Germinal center (tissue), 1 donor: ENCODE results near the gene TXNIP.

Source experiments
- DNase-seq: peaks from one replicate; pipeline ENCODE4 v3.0.0; 2012; ENCODE audit warnings: mixed read lengths, low spot score

TXNIP gene

DNA sequence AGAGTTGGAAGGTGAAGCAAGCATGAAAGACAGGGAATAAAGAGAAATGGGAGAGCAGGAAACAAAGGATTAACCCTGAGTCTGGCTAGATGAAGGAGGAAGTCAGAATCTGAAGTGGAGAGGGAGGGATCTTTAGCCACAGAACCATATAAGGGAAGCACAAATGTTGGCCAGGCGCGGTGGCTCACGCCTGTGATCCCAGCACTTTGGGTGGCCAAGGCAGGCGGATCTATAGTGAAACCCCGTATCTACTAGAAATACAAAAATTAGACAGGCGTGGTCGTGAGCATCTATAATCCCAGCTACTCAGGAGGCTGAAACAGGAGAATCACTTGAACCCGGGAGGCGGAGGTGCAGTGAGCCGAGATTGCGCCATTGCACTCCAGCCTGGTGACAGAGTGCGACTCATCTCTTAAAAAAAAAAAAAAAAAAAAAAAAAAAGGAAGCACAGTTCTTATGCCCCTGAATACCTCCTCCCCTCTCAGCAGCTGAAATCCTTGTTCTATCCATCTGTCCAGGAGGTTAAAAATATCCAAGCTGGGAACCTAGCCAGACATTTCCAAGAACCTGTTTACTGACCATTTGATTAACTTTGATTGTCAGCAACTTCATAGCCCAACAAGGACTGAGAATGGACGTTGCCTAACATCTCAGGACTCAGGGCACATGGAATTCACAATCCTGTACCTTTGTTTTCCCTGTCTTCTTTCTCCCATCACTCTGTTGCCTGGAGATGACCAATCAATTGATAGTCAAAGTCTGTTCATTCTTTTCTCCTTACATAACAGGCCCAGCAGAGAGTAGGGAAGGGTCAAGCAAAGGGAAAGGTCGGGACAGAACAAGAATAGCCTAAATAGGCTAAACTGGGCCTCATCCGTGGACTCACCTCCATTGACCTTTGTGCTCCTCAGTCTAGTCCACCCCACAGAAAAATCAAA is 10.6 kb downstream of the TXNIP start:
- DNase-seq, result no peak

DNA sequence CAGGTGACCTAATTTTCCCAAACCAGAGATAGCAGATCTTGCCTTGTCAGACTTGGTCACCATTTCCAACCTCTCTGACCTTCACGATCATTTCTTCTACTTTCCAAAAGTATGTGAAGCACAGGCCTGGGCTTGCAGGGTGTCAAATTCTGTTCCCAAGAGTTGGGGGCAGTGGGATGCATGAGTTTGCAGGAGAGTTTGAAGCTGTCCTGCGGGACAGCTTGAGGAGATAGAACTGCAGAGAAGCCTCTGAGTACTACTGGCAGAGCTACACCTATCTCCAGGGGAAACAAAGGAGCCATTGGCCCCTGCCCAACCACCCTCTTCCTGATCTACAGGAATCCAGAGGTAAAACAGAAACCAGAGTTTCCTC is 11.3 kb downstream of the TXNIP start:
- no peak for DNase-seq

DNA sequence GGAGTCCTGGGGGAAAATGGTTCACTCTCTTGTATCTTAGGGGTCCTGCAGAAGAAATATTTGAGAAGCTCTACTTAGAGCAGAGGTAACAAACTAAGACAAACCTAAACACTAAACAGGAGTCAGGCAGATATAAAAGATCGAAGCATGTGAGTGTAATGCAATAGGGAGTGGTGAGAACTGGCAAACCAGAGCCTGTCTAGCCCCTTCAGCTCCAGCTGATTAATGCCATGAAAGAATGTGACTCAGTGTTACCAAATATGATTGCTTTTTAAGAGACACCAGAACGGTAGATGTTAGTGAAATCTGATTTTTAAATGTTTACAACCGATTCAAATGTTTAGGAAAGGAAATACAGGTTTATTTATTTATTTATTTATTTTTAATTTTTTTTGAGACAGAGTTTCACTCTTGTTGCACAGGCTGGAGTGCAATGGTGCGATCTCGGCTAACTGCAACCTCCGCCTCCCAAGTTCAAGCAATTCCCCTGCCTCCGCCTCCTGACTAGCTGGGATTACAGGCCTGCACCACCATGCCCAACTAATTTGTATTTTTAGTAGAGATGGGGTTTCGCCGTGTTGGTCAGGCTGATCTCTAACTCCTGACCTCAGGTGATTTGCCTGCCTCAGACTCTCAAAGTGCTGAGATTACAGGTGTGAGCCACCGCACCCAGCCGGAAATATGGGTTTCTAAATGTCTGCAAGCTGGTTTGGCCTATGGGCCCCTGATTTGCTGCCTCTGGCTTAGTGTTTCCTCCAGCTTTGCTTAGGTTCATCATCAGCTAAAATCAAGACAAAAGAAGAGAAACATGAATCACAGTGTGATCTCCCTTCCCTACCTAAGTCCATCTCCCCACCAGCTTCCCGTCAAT is 12.2 kb downstream of the TXNIP start:
- DNase-seq, result no peak

DNA sequence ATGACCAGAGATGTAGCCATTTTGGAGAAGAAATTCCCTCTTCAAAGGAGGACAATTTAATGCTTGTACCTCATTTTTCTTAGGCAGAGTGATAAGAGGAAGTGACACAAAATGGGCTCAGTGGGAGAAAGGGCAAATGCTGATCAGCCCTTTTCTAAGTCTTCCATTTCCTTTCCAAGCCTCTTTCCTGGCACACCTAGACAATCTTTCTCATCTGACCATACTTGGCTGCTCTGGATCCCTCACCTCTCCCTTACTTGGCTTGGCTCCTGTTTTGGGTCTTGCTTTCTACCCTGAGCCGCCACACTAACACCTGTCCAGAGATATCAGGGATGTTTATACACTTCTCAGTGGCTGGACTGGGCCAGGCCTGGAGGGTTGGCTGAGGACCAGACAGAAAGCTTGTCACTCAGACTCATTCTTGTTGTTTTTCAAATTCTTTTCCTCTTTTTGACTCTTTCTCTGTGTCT is 13.1 kb downstream of the TXNIP start:
- DNase-seq, result no peak

DNA sequence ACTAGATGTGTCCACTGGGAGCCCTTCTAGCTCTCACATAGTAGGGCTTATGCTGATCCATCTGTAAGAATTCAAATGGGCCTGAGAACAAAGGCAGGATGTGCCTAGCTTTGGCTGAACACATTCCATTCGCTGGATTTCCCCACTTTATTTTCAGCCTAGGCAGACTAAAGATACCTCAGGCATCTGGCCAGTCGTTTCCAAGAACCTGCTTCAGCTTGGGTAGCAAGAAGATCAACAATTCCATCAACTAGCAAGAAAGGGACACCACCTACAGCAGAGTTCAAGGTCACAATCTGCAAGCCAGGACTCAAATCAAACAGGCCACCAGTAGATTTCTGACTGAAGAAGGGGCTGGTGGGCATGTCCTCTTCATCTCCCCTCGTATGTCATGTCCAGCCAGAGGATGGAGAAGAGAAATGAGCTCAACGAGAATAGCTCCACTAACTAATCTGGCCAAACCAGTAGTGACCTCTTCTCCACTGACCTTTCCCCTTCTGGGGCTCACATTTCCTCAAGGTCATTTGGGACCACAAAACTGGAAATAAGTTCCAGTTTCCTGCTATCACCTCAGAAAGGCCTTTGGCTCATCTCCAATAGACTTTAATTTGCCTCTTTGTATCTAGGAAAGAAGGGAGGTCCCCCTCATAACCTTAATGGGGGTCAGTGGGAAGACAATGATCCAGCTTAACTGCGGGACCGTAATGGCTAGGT is 14.2 kb downstream of the TXNIP start:
- DNase-seq, result no peak

DNA sequence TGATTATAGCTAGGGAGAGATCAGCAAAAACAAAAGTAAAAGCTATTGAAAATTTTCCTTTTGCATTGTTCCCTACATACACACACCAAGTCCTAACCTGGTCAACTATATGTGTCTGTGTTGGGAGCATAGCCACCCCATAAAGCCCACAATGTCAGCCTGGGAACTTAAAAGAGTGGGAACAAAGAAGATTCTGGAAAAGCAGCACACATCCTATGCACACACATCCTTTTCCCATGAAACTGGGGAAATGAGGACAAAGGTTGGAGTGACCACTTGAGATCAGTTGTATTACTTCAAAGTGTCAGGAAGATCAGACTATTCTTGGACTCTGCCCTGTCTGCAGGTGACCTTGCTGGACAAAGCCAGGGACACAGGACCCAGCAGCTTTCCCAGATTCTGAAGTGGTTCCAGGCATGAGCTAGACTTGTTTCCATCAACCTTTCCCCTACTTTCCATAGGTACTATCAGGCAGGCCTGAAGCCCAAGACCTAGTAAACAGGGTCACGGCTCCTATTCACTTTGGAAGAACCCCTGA is 15.9 kb downstream of the TXNIP start:
- no peak for DNase-seq

DNA sequence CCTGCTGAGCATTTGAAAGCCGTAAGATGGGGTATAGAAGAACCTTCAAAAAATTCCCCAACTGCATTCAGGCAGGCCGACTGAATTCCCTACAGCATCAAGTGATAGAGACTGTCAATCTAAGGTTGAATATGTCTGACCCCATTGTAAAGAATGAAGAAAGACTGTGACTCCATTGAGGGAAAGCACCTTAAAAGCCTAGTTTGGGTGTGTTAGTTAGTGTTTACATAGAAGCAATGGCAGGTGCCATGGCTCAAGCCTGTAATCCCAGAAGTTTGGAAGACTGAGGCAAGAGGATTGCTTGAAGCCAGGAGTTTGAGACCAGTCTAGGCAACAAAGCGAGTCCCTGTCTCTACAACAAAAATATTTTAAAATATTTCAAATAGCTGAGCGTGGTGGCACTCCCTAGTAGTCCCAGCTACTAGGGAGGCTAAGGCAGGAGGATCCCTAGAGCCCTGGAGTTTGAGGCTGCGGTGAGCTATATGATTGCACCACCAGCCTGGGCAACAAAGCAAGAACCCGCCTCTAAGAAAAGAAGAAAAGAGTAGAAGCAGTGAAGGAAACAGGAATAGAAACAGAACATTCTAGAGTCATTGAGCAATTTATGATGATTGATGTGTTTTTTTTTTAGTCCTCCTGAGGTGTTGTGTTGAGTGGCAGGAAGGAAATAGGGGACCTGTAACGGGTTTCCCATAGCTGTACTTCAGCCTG is 16.5 kb downstream of the TXNIP start:
- no peak for DNase-seq

DNA sequence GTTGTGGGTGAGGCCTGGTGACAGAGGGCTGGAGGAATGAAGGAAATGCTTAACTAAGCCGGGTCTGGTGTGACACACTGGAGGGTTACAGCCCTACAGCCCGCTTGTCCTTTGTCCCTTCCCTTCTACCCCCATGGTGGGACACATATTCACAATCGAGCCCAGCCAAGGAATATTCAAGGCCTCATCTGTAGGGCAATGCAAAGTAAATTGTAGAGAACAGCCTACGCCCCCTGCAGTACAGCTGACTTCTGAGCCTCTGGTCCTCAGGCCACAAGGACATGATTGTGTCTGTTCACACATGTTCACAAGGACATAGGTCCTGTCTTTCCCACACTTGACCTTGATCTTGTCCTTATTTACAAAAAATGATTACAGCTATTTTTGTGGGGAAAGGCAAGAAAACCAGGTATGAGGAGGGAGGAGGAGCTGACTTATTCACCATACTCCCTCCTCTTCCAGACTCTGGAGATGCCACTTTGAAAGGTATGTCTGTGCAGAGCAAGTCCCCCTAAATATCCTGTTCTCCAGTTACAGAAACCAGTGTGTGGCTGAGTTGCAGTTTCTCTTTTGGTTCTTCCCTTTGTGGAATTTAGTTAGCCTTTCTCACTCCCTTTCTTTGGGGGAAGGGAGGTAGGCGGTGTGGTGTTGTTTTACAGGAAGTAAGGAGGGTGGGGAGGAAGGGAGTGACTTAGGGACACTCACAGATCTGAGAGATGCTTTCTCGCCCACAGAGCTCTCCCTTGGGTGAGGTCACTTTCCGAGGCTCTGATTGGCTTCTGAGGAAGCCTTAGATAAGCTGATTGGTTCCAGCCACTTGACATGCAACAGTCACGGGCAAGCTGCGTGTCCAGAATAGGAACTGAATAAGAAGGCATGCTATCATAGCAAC is 17.3 kb downstream of the TXNIP start:
- peak; percentile 87 for DNase-seq

DNA sequence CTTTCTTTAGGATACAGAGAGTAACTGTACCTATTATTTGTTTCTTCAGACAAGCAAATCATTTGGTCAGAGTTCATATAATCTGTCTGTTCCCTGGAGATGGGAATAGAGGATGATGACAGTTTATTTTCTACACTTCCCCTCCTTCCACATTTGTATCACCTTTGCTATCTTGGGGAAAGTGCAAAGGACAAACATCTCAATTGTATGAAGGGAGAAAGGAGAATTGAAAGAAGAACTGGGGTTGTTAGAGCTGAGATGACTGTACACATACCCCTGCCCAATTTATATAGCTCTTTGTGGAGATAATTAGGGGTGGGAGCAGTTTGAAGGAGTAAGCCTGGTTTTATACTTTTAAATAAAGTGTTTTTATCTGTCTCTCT is 17.9 kb downstream of the TXNIP start:
- no peak for DNase-seq

DNA sequence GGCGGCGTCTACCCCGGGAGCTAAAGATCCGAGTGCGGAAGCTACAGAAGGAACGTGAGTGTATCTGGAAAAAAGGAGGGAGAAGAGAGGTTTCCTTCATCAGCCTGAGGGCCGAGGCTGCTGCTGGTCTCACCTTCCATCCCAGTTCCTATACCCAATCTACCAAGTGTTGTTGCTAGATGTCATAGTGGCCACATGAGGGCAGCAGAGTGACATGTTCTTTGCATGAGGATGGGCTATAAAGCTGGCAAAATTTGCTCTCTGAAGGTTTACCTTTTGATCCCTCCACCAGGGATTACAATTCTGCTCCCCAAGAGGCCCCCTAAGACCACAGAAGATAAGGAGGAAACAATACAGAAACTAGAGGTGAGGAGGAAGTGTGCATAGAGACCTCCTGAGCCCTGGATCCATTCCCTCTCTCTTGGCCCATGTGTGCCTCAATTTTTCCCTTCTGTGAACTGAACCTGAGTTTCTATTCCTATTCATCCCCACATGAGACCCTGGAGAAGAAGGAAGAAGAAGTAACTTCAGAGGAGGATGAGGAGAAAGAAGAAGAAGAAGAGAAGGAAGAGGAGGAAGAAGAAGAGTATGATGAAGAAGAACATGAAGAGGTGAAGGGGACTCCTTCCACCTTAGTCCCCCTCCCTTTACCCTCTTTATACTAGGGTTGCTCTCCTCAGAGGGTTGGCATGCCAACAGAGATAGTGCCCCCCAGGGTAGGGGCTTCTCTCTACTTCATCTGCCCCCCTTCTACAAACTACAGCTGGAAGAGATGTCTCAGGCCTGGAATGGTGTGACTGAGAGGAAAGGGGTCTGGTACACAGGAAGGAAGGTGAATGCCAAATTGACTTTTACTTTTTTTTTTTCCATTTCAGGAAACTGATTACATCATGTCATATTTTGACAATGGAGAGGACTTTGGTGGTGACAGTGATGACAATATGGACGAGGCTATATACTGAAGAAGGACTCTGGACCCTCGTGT is 18.6 kb downstream of the TXNIP start:
- DNase-seq, result peak; percentile 76

DNA sequence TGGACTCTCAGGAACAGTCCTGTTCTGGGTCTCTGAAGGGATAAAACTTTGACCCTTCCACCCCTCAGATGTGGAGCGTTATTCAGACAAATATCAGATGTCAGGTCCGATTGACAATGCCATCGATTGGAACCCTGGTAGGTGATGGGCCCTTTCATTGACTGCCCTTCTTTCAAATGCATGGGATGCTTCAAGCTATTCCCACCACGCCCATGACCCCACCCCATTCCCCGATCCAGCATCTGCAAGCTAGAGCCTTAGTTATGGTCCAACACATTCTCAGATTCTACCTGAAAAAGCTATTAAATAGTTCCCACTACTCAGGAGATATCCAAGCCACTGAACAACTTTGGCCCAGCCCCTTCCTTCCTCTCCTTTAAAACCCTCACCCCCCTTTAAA is 19.4 kb downstream of the TXNIP start:
- DNase-seq, result no peak

DNA sequence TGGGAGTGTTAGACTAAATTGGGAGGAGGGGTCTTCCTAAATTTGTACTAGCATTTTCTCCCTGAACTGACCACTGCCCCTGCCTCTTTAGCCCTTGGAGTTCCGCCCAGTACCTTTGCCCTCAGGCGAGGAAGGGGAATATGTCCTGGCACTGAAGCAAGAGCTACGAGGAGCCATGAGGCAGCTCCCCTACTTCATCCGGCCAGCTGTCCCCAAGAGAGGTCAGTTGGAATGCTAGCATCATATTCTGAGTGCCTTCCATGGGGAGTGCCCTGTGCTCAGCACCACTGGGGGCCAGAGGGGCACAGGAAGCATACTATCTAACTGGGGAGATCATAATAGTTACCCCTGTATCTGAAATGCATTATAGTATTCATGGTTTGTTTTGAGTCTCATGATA is 21.2 kb downstream of the TXNIP start:
- no peak for DNase-seq

DNA sequence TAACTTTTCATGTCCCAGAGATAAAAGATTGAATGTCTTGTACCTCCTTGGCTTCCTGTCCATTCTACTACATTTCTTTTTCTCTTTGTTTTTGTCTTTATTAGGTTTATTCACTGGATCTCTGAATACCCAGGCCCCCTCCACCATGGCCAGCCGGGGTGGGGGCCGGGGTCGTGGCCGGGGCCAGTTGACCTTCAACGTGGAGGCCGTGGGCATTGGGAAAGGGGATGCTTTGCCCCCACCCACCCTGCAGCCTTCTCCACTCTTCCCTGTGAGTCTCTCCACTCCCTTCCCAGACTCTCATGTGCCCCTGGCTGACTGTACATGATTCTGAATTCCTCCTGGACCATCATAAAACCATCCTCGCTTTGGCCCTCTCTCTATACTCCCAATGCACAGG is 21.7 kb downstream of the TXNIP start:
- DNase-seq, result no peak

DNA sequence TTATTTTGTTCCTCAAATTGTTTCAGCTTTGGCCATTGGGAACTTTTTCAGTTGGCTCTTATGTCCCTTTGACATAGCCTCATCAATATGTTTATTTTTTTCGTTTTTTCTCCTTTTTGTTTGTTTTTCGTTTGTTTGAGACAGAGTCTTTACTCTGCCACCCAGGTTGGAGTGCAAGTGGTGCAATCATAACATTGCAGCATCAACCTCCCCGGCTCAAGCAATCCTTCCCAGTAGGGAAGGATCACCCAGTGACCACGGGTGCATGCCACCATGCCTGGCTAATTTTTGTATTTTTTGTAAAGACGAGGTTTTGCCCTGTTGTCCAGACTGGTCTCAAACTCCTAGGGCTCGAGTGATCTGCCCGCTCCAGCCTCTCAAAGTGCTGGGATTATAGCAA is 23.8 kb downstream of the TXNIP start:
- DNase-seq, result no peak

DNA sequence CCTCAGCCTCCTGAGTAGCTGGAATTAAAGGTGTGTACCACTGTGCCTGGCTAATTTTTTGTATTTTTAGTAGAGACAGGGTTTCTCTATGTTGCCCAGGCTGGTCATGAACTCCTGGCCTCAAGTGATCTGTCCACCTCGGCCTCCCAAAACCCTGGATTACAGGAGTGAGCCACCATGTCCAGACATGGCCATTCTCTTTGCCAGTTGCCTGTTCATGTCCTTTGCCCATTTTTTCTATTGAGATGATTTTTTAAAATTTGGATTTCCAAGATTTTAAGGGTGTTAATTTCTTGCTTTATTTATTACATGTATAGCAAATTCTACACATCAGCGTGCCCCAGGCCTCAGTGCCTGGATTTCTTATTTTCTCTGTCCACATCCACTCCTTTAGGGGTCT is 29.1 kb downstream of the TXNIP start:
- DNase-seq, result no peak

DNA sequence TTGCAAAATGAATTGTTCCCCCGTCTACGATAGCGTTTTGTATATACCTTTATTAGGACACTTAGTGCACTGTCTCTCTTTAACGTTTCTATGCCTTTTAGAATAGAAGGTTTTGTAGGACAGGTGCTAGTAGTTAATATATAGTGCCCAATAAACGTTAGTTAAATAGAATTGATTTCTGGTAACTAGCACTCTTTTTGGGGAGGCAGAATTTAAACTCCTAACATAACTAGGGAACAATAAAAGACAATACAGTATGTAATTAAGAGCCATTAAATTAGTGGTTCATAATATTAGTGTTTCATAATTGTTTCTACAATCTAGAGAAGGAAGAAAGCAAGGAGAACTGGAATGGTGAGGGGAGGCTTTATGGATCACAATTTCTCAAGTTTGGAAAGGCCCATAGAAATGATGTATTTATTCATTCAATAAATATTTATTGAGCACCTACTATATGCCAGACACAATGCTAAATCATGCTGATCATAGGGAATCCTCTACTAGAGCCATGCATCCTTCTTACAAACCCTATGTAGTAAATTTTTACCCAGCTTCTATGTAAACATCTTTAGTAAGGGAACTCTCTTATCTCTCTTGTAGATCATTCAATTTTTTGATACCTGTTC is 31.1 kb downstream of the TXNIP start:
- no peak for DNase-seq

DNA sequence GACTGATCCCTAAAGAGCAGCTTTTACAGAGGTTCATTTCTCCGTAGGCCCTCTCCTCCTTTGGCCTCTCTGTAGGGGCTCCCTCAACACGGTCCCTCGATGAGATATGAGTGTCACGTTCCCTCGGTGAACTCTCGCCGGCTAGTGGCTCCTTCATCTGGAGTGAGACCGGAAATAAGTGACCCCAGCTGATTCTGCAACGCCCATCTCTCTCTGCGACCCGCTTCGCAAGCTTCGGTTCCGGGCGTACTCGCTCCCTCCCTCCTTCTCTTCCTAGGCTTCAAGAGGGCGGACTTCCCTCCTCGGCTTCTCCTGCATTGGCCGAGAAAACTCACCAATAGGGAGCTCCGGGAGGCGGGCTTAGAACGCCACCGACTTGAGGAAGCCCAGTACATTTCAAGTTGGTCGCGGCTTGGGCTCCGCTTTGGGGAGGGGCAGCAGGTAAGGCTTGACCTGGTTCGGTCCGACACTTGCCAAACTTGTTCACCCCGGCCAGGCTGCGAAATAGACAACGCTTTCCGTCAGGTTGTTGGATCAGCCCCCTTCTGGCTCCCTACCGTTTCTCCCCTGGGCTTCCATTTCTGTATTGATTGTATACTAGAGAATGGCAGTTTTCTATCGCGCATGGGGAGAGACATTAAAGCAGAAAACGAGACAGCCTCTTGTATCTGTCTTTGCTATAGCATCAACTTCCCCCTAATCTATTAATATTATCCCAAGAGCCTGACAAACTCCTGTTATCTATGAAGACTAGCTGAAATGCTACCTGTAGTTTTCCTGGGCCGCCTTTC is 31.9 kb downstream of the TXNIP start, which contains the start of the genes ANKRD34A and POLR3GL:
TSS of gene ANKRD34A (minus strand) at position 248 of the 791 bp plus-strand sequence. CDS start 2,816 bp downstream, outside the sequence.
TSS of gene POLR3GL (plus strand) at position 363 of the 791 bp plus-strand sequence. CDS start 10,176 bp downstream, outside the sequence.
- peak; percentile 92 for DNase-seq
